Ovary (tissue), 9 donors: ENCODE data around the gene CDC20B. TPM values are rescaled to one million over a fixed set of nuclear protein-coding genes. Genes with fewer than 3 reads are reported as not detected.

Experiments used
- DNase-seq, 5 donors: peaks; one replicate each; pipeline ENCODE4 v3.0.0-alpha.2; 2019 to 2020
- H3K27ac ChIP-seq, 2 donors: fragments of 200-600 bp; one replicate each; pipeline versions ENCODE4 v1.5.1 to v1.8.0; 2019 to 2022
- H3K27me3 ChIP-seq: fragments of 200-600 bp; one replicate; pipeline ENCODE4 v1.8.0; 2022
- H3K36me3 ChIP-seq: fragments of 200-600 bp; sonication (generic); one replicate; pipeline ENCODE4 v1.5.1; 2019
- H3K4me1 ChIP-seq: one replicate; pipeline ENCODE4 v1.8.1; 2013; ENCODE audit warnings: mild to moderate bottlenecking, moderate library complexity; ENCODE audit not compliant: insufficient read depth
- H3K4me3 ChIP-seq: fragments of 200-600 bp; sonication (generic); one replicate; pipeline ENCODE4 v1.5.1; 2017
- H3K9me3 ChIP-seq, 2 donors: fragments of 200-600 bp in 1 of 2; sonication (generic) in 1 of 2; one replicate each; pipeline versions ENCODE4 v1.5.1 to v1.8.1; 2013 to 2019; ENCODE audit warnings: mild to moderate bottlenecking in 1 of 2, moderate library complexity in 1 of 2
- CTCF ChIP-seq, 3 donors: fragments of 450-650 bp in 2 of 3; fragments of 200-600 bp in 1 of 3; IDR thresholded peaks; one replicate each; pipeline versions ENCODE4 v1.5.1 to v1.8.0; 2016 to 2022; ENCODE audit warnings: antibody characterized with exemption in 3 of 3, mild to moderate bottlenecking in 1 of 3
- EP300 ChIP-seq: sonication (generic); formaldehyde crosslinking; IDR thresholded peaks from one replicate; pipeline ENCODE4 v1.6.1; 2017; ENCODE audit warnings: antibody characterized with exemption
- POLR2A ChIP-seq: fragments of 450-650 bp; IDR thresholded peaks from one replicate; pipeline ENCODE4 v1.6.1; 2017; ENCODE audit warnings: antibody characterized with exemption, mild to moderate bottlenecking, moderate library complexity
- WGBS, 3 donors: extraction: QIAGEN DNeasy Blood & Tissue Kit in 1 of 3; methylation state at CpG; one replicate each; pipeline versions ENCODE4 v1.1.5 to v1.1.7; 2013 to 2017; 5-methylcytosine and 5-hydroxymethylcytosine counted together
- intact Hi-C, 4 donors: fragments of 100-400 bp; cut with DNase I; formaldehyde crosslinking; loops; one replicate each; pipeline versions ENCODE4 v1.11.0 to v1.15.1; 2022 to 2023
- polyA plus RNA-seq, 2 donors: library from polyadenylated mRNA; stranded (reverse); fragments of 200-250 nt in 1 of 2; fragments of 350-450 nt in 1 of 2; fragmentation: Illumina TruSeq in 1 of 2; extraction: RNeasy Lipid Tissue Mini Kit (QIAGEN cat#74804) in 1 of 2; gene quantifications; one replicate each; pipeline ENCODE4 v1.2.3, GENCODE V29; 2013 to 2014
- total RNA-seq, 7 donors: library from RNA; depleted of rRNA in 2 of 7; stranded (reverse); fragments of >200 nt in 2 of 7; fragmentation: NEBNext Ultra II Directional in 3 of 7; extraction: Animal tissue kit (Norgen Biotek cat#: 25700) in 3 of 7; gene quantifications; one replicate each; pipeline versions ENCODE4 v1.1.0 to v1.2.4, GENCODE V29; 2016 to 2023
- donor health status: DM: no; HTN: no; CAD: no; lungs with moderate emphysema.
- donor health status: DM: no; HTN: no; CAD: no.
- donor health status: Bipolar disorder and iron deficiency.
- donor health status: DM: yes; HTN: yes; CAD: no.
- donor health status: DM: no; HTN: no; CAD: no.
- donor health status: DM: yes; HTN: yes; CAD: no.

CDC20B gene
- total and polyA plus RNA-seq, 9 donors = 0.12 to 10.7 (median 0.24) TPM; not detected in 4

- intact Hi-C loops = no loop called here
- no peaks in the 10 kb centered on the region for H3K4me1 ChIP-seq
- H3K27ac ChIP-seq = no peak overlapping the region
- WGBS, 3 donors = 89 to 92% (median 89%) methylated on average over 3 of the region's 3 CpGs
- H3K4me3 ChIP-seq = no peak overlapping the region
- TF ChIP-seq CTCF (IDR thresholded peaks at IDR 0.05) (no peak), EP300 (no peak), POLR2A (no peak)
- H3K36me3 ChIP-seq = no peaks in the 10 kb centered on the region
- DNase-seq = no peak
- peaks cover 2% of the 10 kb centered on the region for H3K27me3 ChIP-seq
- no peaks in the 10 kb centered on the region for H3K9me3 ChIP-seq
These were observed 46.8 kb upstream of the CDC20B start for GRCh38 chr5:55219770-55220169.

- H3K9me3 ChIP-seq = no peaks in the 10 kb centered on the region
- 35 to 39% (median 37%) methylated on average over 4 of the region's 4 CpGs for WGBS, 3 donors
- H3K36me3 ChIP-seq = no peaks in the 10 kb centered on the region
- intact Hi-C loops = no loop called here
- H3K27ac ChIP-seq = no peak overlapping the region
- no peaks in the 10 kb centered on the region for H3K4me1 ChIP-seq
- no peak for TF ChIP-seq EP300
- TF ChIP-seq POLR2A = no peak
- no peak for TF ChIP-seq CTCF (IDR thresholded peaks at IDR 0.05)
- no peak overlapping the region for H3K4me3 ChIP-seq
- peaks cover 2% of the 10 kb centered on the region for H3K27me3 ChIP-seq
- no peak for DNase-seq
These were observed 46.0 kb upstream of the CDC20B start for GRCh38 chr5:55218967-55219366.

- WGBS, 3 donors = 75 to 89% (median 78%) methylated on average over 2 of the region's 2 CpGs
- Histone ChIP-seq H3K27ac (no peak overlapping the region), H3K27me3 (no peaks in the 10 kb centered on the region), H3K9me3 (no peaks in the 10 kb centered on the region), H3K4me3 (no peak overlapping the region), H3K4me1 (no peaks in the 10 kb centered on the region), H3K36me3 (no peaks in the 10 kb centered on the region)
- DNase-seq = no peak
- no peak for TF ChIP-seq POLR2A
- intact Hi-C loops = no loop called here
These were observed 38.4 kb upstream of the CDC20B start for GRCh38 chr5:55211184-55211874.

GRCh38 chr5:55205001-55205400, 32.0 kb upstream of the CDC20B start:
- 66 to 77% (median 66%) methylated on average over 2 of the region's 2 CpGs for WGBS, 3 donors
- no peak for DNase-seq
- H3K27ac ChIP-seq = no peak overlapping the region
- no peak overlapping the region for H3K4me3 ChIP-seq
- H3K9me3 ChIP-seq = no peaks in the 10 kb centered on the region
- H3K36me3 ChIP-seq = no peaks in the 10 kb centered on the region
- no peaks in the 10 kb centered on the region for H3K27me3 ChIP-seq
- TF ChIP-seq EP300 = no peak
- no peak for TF ChIP-seq POLR2A
- no peak for TF ChIP-seq CTCF (IDR thresholded peaks at IDR 0.05)
- no peaks in the 10 kb centered on the region for H3K4me1 ChIP-seq
- intact Hi-C loops = no loop called here

GRCh38 chr5:55191165-55191564, 18.2 kb upstream of the CDC20B start:
- Histone ChIP-seq H3K4me3 (no peak overlapping the region), H3K27me3 (no peaks in the 10 kb centered on the region), H3K36me3 (no peaks in the 10 kb centered on the region), H3K27ac (no peak overlapping the region), H3K9me3 (no peaks in the 10 kb centered on the region), H3K4me1 (no peaks in the 10 kb centered on the region)
- no peak for DNase-seq
- TF ChIP-seq EP300 (no peak), POLR2A (no peak), CTCF (IDR thresholded peaks at IDR 0.05) (no peak)
- 83 to 90% (median 85%) methylated on average over 2 of the region's 2 CpGs for WGBS, 3 donors
- intact Hi-C loops = no loop called here
